ENCODE measurements around the gene SEC62. TPM values are rescaled to one million over a fixed set of nuclear protein-coding genes. Genes with fewer than 3 reads are reported as not detected.
A peak's percentile ranks its signal among the peaks of the same experiment; 100 is the strongest.

The SEC62 gene
- total and polyA plus RNA-seq, 2 experiments from 2014 or later = 23.6 to 306 TPM

- no peak for ATAC-seq
- H3K4me2 ChIP-seq = peak overlapping the region; percentile 97
- Mint-ChIP-seq H3K36me3 (ENCODE audit: low read depth) (peaks cover 9% of the 10 kb centered on the region; the same call in 2 of the 3 replicates), H3K9me3 (no peaks in the 10 kb centered on the region), H3K4me1 (peaks cover 20% of the 10 kb centered on the region), H3K27me3 (ENCODE audit: insufficient read depth, low read depth, poor library complexity) (no peaks in the 10 kb centered on the region), H3K4me3 (peak overlapping the region; percentile 66), H3K27ac (peak overlapping the region; percentile 67; the same call in 1 of the 2 replicates)
- peaks cover 16% of the 10 kb centered on the region; the same call in 1 of the 2 replicates for H3K79me2 ChIP-seq (replicated peaks; ENCODE audit: insufficient read depth)
- H3K9me2 ChIP-seq (ENCODE audit: insufficient read depth) = no peaks in the 10 kb centered on the region
- H4K20me1 ChIP-seq (replicated peaks; ENCODE audit: insufficient read depth) = no peaks in the 10 kb centered on the region
- no peak overlapping the region for H3K27ac ChIP-seq (ENCODE audit: low read depth)
- peaks cover 20% of the 10 kb centered on the region for H3K4me1 ChIP-seq (ENCODE audit: insufficient read depth)
- H3F3A ChIP-seq (replicated peaks; ENCODE audit: low read depth) = peaks cover 5% of the 10 kb centered on the region
- H3K36me3 ChIP-seq (ENCODE audit: insufficient read depth) = no peaks in the 10 kb centered on the region
- peak overlapping the region; percentile 33 for H3K4me3 ChIP-seq
- peak; percentile 28 for DNase-seq (ENCODE audit: low spot score)
- H2AFZ ChIP-seq = peak overlapping the region; percentile 9; the same call in 1 of the 2 replicates
- no peaks in the 10 kb centered on the region for H3K27me3 ChIP-seq (ENCODE audit: insufficient read depth)
- TF ChIP-seq EZH2 (IDR thresholded peaks at IDR 0.05; ENCODE audit: low read depth, unreplicated experiment) (no peak), POLR2AphosphoS5 (IDR thresholded peaks at IDR 0.05; ENCODE audit: low read depth) (no peak)
These were observed 73.8 kb downstream of the SEC62 start for GRCh38 chr3:170040418-170040817.

- no peak for DNase-seq (ENCODE audit: low spot score)
- Histone ChIP-seq H3K36me3 (ENCODE audit: insufficient read depth) (no peaks in the 10 kb centered on the region; the same call in 1 of the 2 replicates), H2AFZ (no peak overlapping the region), H3K4me1 (ENCODE audit: insufficient read depth) (peaks cover 24% of the 10 kb centered on the region), H4K20me1 (replicated peaks; ENCODE audit: insufficient read depth) (no peaks in the 10 kb centered on the region; the same call in 1 of the 2 replicates), H3K4me2 (no peak overlapping the region), H3K4me3 (no peak overlapping the region), H3K27ac (ENCODE audit: low read depth) (no peak overlapping the region), H3K27me3 (ENCODE audit: insufficient read depth) (no peaks in the 10 kb centered on the region), H3K9me2 (ENCODE audit: insufficient read depth) (no peaks in the 10 kb centered on the region), H3F3A (replicated peaks; ENCODE audit: low read depth) (peaks cover under 1% of the 10 kb centered on the region), H3K79me2 (replicated peaks; ENCODE audit: insufficient read depth) (peaks cover 29% of the 10 kb centered on the region; the same call in 1 of the 2 replicates)
- no peak for ATAC-seq
- H3K27me3 Mint-ChIP-seq (ENCODE audit: insufficient read depth, low read depth, poor library complexity) = peaks cover 3% of the 10 kb centered on the region
- H3K36me3 Mint-ChIP-seq (ENCODE audit: low read depth) = peaks cover 9% of the 10 kb centered on the region; the same call in 2 of the 3 replicates
- peaks cover 34% of the 10 kb centered on the region for H3K4me1 Mint-ChIP-seq
- H3K27ac Mint-ChIP-seq = no peak overlapping the region
- TF ChIP-seq POLR2AphosphoS5 (IDR thresholded peaks at IDR 0.05; ENCODE audit: low read depth) (no peak), JUNB (IDR thresholded peaks at IDR 0.05; ENCODE audit: unreplicated experiment) (no peak), ZNF462 (CRISPR knock-in tag; IDR thresholded peaks at IDR 0.05) (no peak), ZNF331 (CRISPR knock-in tag; IDR thresholded peaks at IDR 0.05; ENCODE audit: low read depth) (no peak), STAT1 (IDR thresholded peaks at IDR 0.05; ENCODE audit: unreplicated experiment) (no peak), ZNF114 (CRISPR knock-in tag; IDR thresholded peaks at IDR 0.05) (no peak), CTCF (conservative IDR thresholded peaks at IDR 0.05; ENCODE audit: low read depth in 2 of 2) (no peak)
- no peaks in the 10 kb centered on the region for H3K9me3 Mint-ChIP-seq
- no peak overlapping the region for H3K4me3 Mint-ChIP-seq
These were observed 76.9 kb downstream of the SEC62 start for GRCh38 chr3:170043506-170043905.

Measured in GM23338 (cell line).